HepG2 (cell line): ENCODE measurements around the gene PTGES3. TPM values are rescaled to one million over a fixed set of nuclear protein-coding genes. Genes with fewer than 3 reads are reported as not detected.

ENCODE experiments used
- ATAC-seq: fragments of 200-7000 bp; cut with Tn5 transposase; 3 replicates; pipeline ENCODE4 v1.9.1; 2020; ENCODE audit warnings: mild to moderate bottlenecking, moderate library complexity
- BruUV-seq: library from RNA; stranded (reverse); fragments of 400-500 nt; replicated peaks from 2 replicates; lab custom pipeline; 2021; lab: Mats Ljungman, UMichigan
- CTCF ChIA-PET: fragments of 300-600 bp; formaldehyde crosslinking; extraction: SDS; loops from one replicate; lab custom pipeline; 2021; ENCODE audit warnings: low total read pairs, inconsistent platforms, low intra/inter-chr PET ratio; lab: Yijun Ruan, JAX
- POLR2A ChIA-PET: fragments of 350-600 bp; sonication (Branson Sonifier 250); formaldehyde crosslinking; loops from one replicate; lab custom pipeline; 2020; ENCODE audit warnings: antibody characterized with exemption, inconsistent platforms; lab: Yijun Ruan, JAX
- DNase-seq: peaks from one replicate; pipeline ENCODE4 v3.0.0-alpha.2; 2015; ENCODE audit warnings: low spot score
- FAIRE-seq: peaks from 3 replicates; lab custom pipeline; 2011; peaks lifted over from hg19 to GRCh38; lab: Jason Lieb, UNC
- H2AFZ ChIP-seq: one replicate; pipeline ENCODE4 v1.6.1; 2011; ENCODE audit warnings: low read length, inconsistent platforms
- H3K27ac ChIP-seq: fragments of 300-600 bp; 3 replicates; pipeline ENCODE4 v1.8.0; 2011; ENCODE audit warnings: mixed run types, mild to moderate bottlenecking, mixed read lengths, low read length, inconsistent platforms; ENCODE audit not compliant: insufficient read depth; ENCODE audit errors: extremely low read length
- H3K27me3 ChIP-seq, 2 experiments: fragments of 200-600 bp in 1 of 2; 2 replicates in 1 of 2; 3 replicates in 1 of 2; pipeline versions ENCODE4 v1.6.0 to v1.8.0; 2011; ENCODE audit warnings: low read length in 2 of 2, mild to moderate bottlenecking in 2 of 2, moderate library complexity in 2 of 2, inconsistent platforms in 1 of 2; ENCODE audit not compliant: insufficient read depth in 2 of 2, control insufficient read depth in 1 of 2
- H3K36me3 ChIP-seq, 2 experiments: fragments of 200-600 bp in 1 of 2; replicated peaks in 1 of 2; 2 replicates in 1 of 2; 3 replicates in 1 of 2; pipeline versions ENCODE4 v1.5.1 to v1.8.0; 2011; ENCODE audit warnings: low read length in 2 of 2, inconsistent platforms in 1 of 2; ENCODE audit not compliant: insufficient read depth in 2 of 2, control insufficient read depth in 1 of 2
- H3K4me1 ChIP-seq: 2 replicates; pipeline ENCODE4 v1.5.1; 2012; ENCODE audit warnings: low read length, inconsistent platforms; ENCODE audit not compliant: insufficient read depth
- H3K4me2 ChIP-seq: 2 replicates; pipeline ENCODE4 v1.6.0; 2011; ENCODE audit warnings: low read depth, low read length, inconsistent platforms
- H3K4me3 ChIP-seq, 3 experiments: fragments of 200-600 bp in 1 of 3; sonication (generic), shearing (Covaris generic) in 1 of 3; replicated peaks in 1 of 3; 2 replicates each; pipeline ENCODE4 v1.5.1; 2011 to 2016; ENCODE audit warnings: low read length in 3 of 3, inconsistent platforms in 2 of 3, low read depth in 2 of 3, mild to moderate bottlenecking in 2 of 3, control low read depth in 1 of 3, mixed read lengths in 1 of 3; ENCODE audit not compliant: insufficient read depth in 1 of 3
- H3K79me2 ChIP-seq: one replicate; pipeline ENCODE4 v1.6.1; 2011; ENCODE audit warnings: low read length, inconsistent platforms; ENCODE audit not compliant: insufficient read depth
- H3K9ac ChIP-seq: 2 replicates; pipeline ENCODE4 v1.6.0; 2011; ENCODE audit warnings: mild to moderate bottlenecking, low read depth, low read length, inconsistent platforms; ENCODE audit not compliant: insufficient read depth
- H3K9me3 ChIP-seq: 2 replicates; pipeline ENCODE4 v1.5.1; 2012; ENCODE audit warnings: mild to moderate bottlenecking, low read length
- H4K20me1 ChIP-seq: 2 replicates; pipeline ENCODE4 v1.6.0; 2011; ENCODE audit warnings: inconsistent platforms, mild to moderate bottlenecking, low read length, moderate library complexity; ENCODE audit not compliant: insufficient read depth
- ADNP ChIP-seq: sonication (generic); formaldehyde crosslinking; IDR thresholded peaks from 2 replicates; pipeline ENCODE4 v1.4.0; 2020; ENCODE audit warnings: missing genetic modification reagents
- GFI1 ChIP-seq: sonication (generic); formaldehyde crosslinking; IDR thresholded peaks from 2 replicates; pipeline ENCODE4 v1.5.0; 2020; ENCODE audit warnings: missing genetic modification reagents, mild to moderate bottlenecking, borderline replicate concordance
- IRF1 ChIP-seq: sonication (generic); formaldehyde crosslinking; IDR thresholded peaks from 2 replicates; pipeline ENCODE4 v1.4.0; 2020; ENCODE audit warnings: low read depth, mild to moderate bottlenecking, missing genetic modification reagents
- JARID2 ChIP-seq: sonication (generic); formaldehyde crosslinking; IDR thresholded peaks from 2 replicates; pipeline ENCODE4 v1.8.1; 2023; ENCODE audit warnings: missing genetic modification reagents, inconsistent platforms; ENCODE audit not compliant: insufficient replicate concordance
- NKX3-1 ChIP-seq: sonication (generic); formaldehyde crosslinking; IDR thresholded peaks from 2 replicates; pipeline ENCODE4 v1.5.0; 2020; ENCODE audit warnings: missing genetic modification reagents
- PTBP1 ChIP-seq: fragments of 200-400 bp; formaldehyde crosslinking; IDR thresholded peaks from 2 replicates; pipeline ENCODE4 v1.6.1; 2018; ENCODE audit warnings: low read length, low read depth; ENCODE audit not compliant: poor library complexity, severe bottlenecking
- RARG ChIP-seq: sonication (generic); formaldehyde crosslinking; IDR thresholded peaks from 2 replicates; pipeline ENCODE4 v1.4.0; 2020; ENCODE audit warnings: low read depth, mild to moderate bottlenecking, missing genetic modification reagents
- RORA ChIP-seq: sonication (generic); formaldehyde crosslinking; IDR thresholded peaks from 2 replicates; pipeline ENCODE4 v1.5.0; 2020; ENCODE audit warnings: mild to moderate bottlenecking, missing genetic modification reagents, moderate library complexity
- SMC3 ChIP-seq: IDR thresholded peaks from 2 replicates; pipeline ENCODE4 v1.6.1; 2011; ENCODE audit warnings: low read length, improper control_type of control experiment
- XRCC5 ChIP-seq: fragments of 200-400 bp; formaldehyde crosslinking; optimal IDR thresholded peaks from 2 replicates; pipeline ENCODE3; 2017; ENCODE audit warnings: mild to moderate bottlenecking, low read length
- ZBTB7A ChIP-seq: sonication (generic); formaldehyde crosslinking; IDR thresholded peaks from 2 replicates; pipeline ENCODE4 v1.8.0; 2022; ENCODE audit warnings: mild to moderate bottlenecking, missing genetic modification reagents
- ZNF253 ChIP-seq: sonication (generic); formaldehyde crosslinking; IDR thresholded peaks from 2 replicates; pipeline ENCODE4 v1.8.0; 2022; ENCODE audit warnings: mild to moderate bottlenecking, missing genetic modification reagents, borderline replicate concordance
- ZNF567 ChIP-seq: sonication (generic); formaldehyde crosslinking; IDR thresholded peaks from 2 replicates; pipeline ENCODE4 v1.8.1; 2023; ENCODE audit warnings: mild to moderate bottlenecking, missing genetic modification reagents, borderline replicate concordance
- ZNF609 ChIP-seq: sonication (generic); formaldehyde crosslinking; IDR thresholded peaks from 2 replicates; pipeline ENCODE4 v1.4.0; 2020; ENCODE audit warnings: mild to moderate bottlenecking, missing genetic modification reagents, borderline replicate concordance
- ZNF720 ChIP-seq: sonication (generic); formaldehyde crosslinking; IDR thresholded peaks from 2 replicates; pipeline ENCODE4 v1.4.0; 2020; ENCODE audit warnings: missing genetic modification reagents
- ZSCAN9 ChIP-seq: IDR thresholded peaks from 2 replicates; pipeline ENCODE4 v1.6.1; 2016; ENCODE audit warnings: borderline replicate concordance
- WGBS: methylation state at CpG from one replicate; pipeline ENCODE4 v1.1.6; 2017; ENCODE audit warnings: low lambda C conversion rate; 5-methylcytosine and 5-hydroxymethylcytosine counted together
- in situ Hi-C: cut with HindIII; loops from 2 replicates; pipeline ENCODE4 v1.10.0; 2017; ENCODE audit warnings: low pct_unique_long_range_greater_than_20kb; ENCODE audit not compliant: extremely low pct_ligation_motif_present
- intact Hi-C: fragments of 100-400 bp; cut with micrococcal nuclease; formaldehyde crosslinking; loops from one replicate; pipeline ENCODE4 v1.10.0; 2022; ENCODE audit not compliant: unreplicated experiment
- polyA plus RNA-seq, 8 experiments: library from polyadenylated mRNA; depleted of rRNA in 3 of 8; stranded (reverse) in 7 of 8; unstranded in 1 of 8; fragments of >200 nt; fragmentation: Illumina TruSeq in 4 of 8; extraction: Trizol in 4 of 8; gene quantifications; 2 replicates each; pipeline versions ENCODE4 v1.2.1 to v1.2.3, GENCODE V29; 2011 to 2016; ENCODE audit warnings: low read depth in 4 of 8, missing spikeins in 1 of 8, mixed read lengths in 1 of 8; ENCODE audit not compliant: insufficient read depth in 1 of 8
- total RNA-seq, 5 experiments: library from RNA; depleted of rRNA; stranded (reverse); fragments of >200 nt; fragmentation: Illumina TruSeq; extraction: Trizol; gene quantifications; 2 replicates each; pipeline ENCODE4 v1.2.3, GENCODE V29; 2016; ENCODE audit warnings: low read depth in 1 of 5
- TF ChIP-seq, protein P1 (sequence below): sonication (generic); formaldehyde crosslinking; IDR thresholded peaks from 2 replicates; pipeline ENCODE4 v1.9.0; 2021; ENCODE audit warnings: missing genetic modification reagents, borderline replicate concordance
- TF ChIP-seq, protein P2 (sequence below): sonication (generic); formaldehyde crosslinking; IDR thresholded peaks from 2 replicates; pipeline ENCODE4 v1.5.1; 2020; ENCODE audit warnings: mild to moderate bottlenecking, moderate library complexity, missing genetic modification reagents

The PTGES3 gene
- total and polyA plus RNA-seq, 2 of the 13 experiments (the other 11 are each of a cell fraction or from before 2014, with no cell fraction given), result 54.4 to 159 TPM

- FAIRE-seq, result no peak
- no peaks in the 10 kb centered on the region for H3K27me3 ChIP-seq
- no peak overlapping the region for H3K27ac ChIP-seq
- BruUV-seq, result no TSS peak
- in situ Hi-C loops (no loop called here), intact Hi-C loops (no loop called here)
- no peak overlapping the region for H3K9ac ChIP-seq
- peaks cover 6 to 31% of the 10 kb centered on the region in 2 experiments; a peak in 3 of 5 replicates for H3K36me3 ChIP-seq
- WGBS, result 100% methylated on average over 1 of the region's 1 CpG
- no peak for ATAC-seq
- no peak overlapping the region for H2AFZ ChIP-seq
- H3K9me3 ChIP-seq, result no peaks in the 10 kb centered on the region
- no peak overlapping the region for H3K4me2 ChIP-seq
- POLR2A ChIA-PET, result interaction anchor here (0.8 to 1.6 kb wide), 3 partner anchors 9 to 32 kb away, joined by 3 to 7 read pairs (median 4); partner anchors contain the start of genes ATP5F1B and PTGES3
- peaks cover 92% of the 10 kb centered on the region for H3K79me2 ChIP-seq
- TF ChIP-seq ZBTB7A (no peak), RARG (CRISPR knock-in tag) (no peak), ADNP (CRISPR knock-in tag) (no peak), ZNF253 (CRISPR knock-in tag) (no peak), RORA (CRISPR knock-in tag) (no peak), ZNF609 (no peak), XRCC5 (no peak), SMC3 (no peak), PTBP1 (no peak), GFI1 (CRISPR knock-in tag) (no peak), JARID2 (CRISPR knock-in tag) (no peak), ZNF720 (no peak), ZSCAN9 (CRISPR knock-in tag) (no peak), NKX3-1 (CRISPR knock-in tag) (no peak), ZNF567 (CRISPR knock-in tag) (no peak), IRF1 (CRISPR knock-in tag) (no peak)
- TF ChIP-seq, protein P1, sequence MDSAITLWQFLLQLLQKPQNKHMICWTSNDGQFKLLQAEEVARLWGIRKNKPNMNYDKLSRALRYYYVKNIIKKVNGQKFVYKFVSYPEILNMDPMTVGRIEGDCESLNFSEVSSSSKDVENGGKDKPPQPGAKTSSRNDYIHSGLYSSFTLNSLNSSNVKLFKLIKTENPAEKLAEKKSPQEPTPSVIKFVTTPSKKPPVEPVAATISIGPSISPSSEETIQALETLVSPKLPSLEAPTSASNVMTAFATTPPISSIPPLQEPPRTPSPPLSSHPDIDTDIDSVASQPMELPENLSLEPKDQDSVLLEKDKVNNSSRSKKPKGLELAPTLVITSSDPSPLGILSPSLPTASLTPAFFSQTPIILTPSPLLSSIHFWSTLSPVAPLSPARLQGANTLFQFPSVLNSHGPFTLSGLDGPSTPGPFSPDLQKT (CRISPR knock-in tag), result no peak
- TF ChIP-seq, protein P2, sequence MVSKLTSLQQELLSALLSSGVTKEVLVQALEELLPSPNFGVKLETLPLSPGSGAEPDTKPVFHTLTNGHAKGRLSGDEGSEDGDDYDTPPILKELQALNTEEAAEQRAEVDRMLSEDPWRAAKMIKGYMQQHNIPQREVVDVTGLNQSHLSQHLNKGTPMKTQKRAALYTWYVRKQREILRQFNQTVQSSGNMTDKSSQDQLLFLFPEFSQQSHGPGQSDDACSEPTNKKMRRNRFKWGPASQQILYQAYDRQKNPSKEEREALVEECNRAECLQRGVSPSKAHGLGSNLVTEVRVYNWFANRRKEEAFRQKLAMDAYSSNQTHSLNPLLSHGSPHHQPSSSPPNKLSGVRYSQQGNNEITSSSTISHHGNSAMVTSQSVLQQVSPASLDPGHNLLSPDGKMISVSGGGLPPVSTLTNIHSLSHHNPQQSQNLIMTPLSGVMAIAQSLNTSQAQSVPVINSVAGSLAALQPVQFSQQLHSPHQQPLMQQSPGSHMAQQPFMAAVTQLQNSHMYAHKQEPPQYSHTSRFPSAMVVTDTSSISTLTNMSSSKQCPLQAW (CRISPR knock-in tag), result no peak
- CTCF ChIA-PET, result no interaction called here
- peaks cover 75% of the 10 kb centered on the region for H3K4me1 ChIP-seq
- DNase-seq, result no peak
- peaks cover 70% of the 10 kb centered on the region for H4K20me1 ChIP-seq
- no peak overlapping the region for H3K4me3 ChIP-seq
Observed at GRCh38 chr12:56677680-56678079, 10.4 kb downstream of the PTGES3 start.
